Mesenchymal stem cell (in vitro differentiated cells and primary cell): ENCODE results near the gene PRKACA.

Experiments used
- DNase-seq: peaks from one replicate; pipeline ENCODE4 v3.0.0-alpha.2; 2013
- H2AFZ ChIP-seq: one replicate; pipeline ENCODE4 v1.6.1; 2013; ENCODE audit warnings: low read depth, mild to moderate bottlenecking, control low read depth, inconsistent platforms, low read length, moderate library complexity
- H2AK5ac ChIP-seq: 2 replicates; pipeline ENCODE4 v1.6.1; 2013; ENCODE audit warnings: low read length, moderate library complexity, mild to moderate bottlenecking, inconsistent platforms; ENCODE audit not compliant: severe bottlenecking
- H2BK120ac ChIP-seq: one replicate; pipeline ENCODE4 v1.6.1; 2013; ENCODE audit warnings: low read depth, mild to moderate bottlenecking, inconsistent platforms, low read length, moderate library complexity
- H2BK12ac ChIP-seq, 2 experiments: one replicate each; pipeline ENCODE4 v1.6.1; 2013; ENCODE audit warnings: inconsistent platforms in 2 of 2, low read length in 2 of 2, mild to moderate bottlenecking in 2 of 2, moderate library complexity in 2 of 2, control low read depth in 1 of 2
- H2BK15ac ChIP-seq: one replicate; pipeline ENCODE4 v1.6.1; 2013; ENCODE audit warnings: mild to moderate bottlenecking, low read depth, inconsistent platforms; ENCODE audit not compliant: poor library complexity, severe bottlenecking
- H2BK5ac ChIP-seq: 2 replicates; pipeline ENCODE4 v1.6.1; 2013; ENCODE audit warnings: low read depth, mild to moderate bottlenecking, low read length, control low read depth, inconsistent platforms; ENCODE audit not compliant: poor library complexity, severe bottlenecking
- H3K14ac ChIP-seq, 2 experiments: one replicate each; pipeline ENCODE4 v1.6.1; 2013; ENCODE audit warnings: inconsistent platforms in 2 of 2, low read length in 2 of 2, control low read depth in 1 of 2, mild to moderate bottlenecking in 1 of 2, moderate library complexity in 1 of 2
- H3K18ac ChIP-seq, 2 experiments: one replicate each; pipeline ENCODE4 v1.6.1; 2013; ENCODE audit warnings: inconsistent platforms in 2 of 2, low read length in 2 of 2, control low read depth in 1 of 2, low read depth in 1 of 2, mild to moderate bottlenecking in 1 of 2
- H3K23ac ChIP-seq, 2 experiments: one replicate each; pipeline ENCODE4 v1.6.1; 2013; ENCODE audit warnings: inconsistent platforms in 2 of 2, low read length in 2 of 2, mild to moderate bottlenecking in 2 of 2, moderate library complexity in 2 of 2, control low read depth in 1 of 2
- H3K27ac ChIP-seq: 2 replicates; pipeline ENCODE4 v1.5.1; 2013; ENCODE audit warnings: mild to moderate bottlenecking, moderate library complexity, low read length, control low read depth, inconsistent platforms; ENCODE audit not compliant: poor library complexity, severe bottlenecking
- H3K27me3 ChIP-seq, 2 experiments: 2 replicates each; pipeline versions ENCODE4 v1.6.1 to v1.7.0; 2013; ENCODE audit warnings: low read length in 2 of 2, mild to moderate bottlenecking in 2 of 2, moderate library complexity in 2 of 2, control low read depth in 1 of 2, inconsistent platforms in 1 of 2; ENCODE audit not compliant: control insufficient read depth in 1 of 2, insufficient read depth in 1 of 2
- H3K36me3 ChIP-seq, 2 experiments: 2 replicates each; pipeline versions ENCODE4 v1.6.1 to v1.7.0; 2013; ENCODE audit warnings: low read length in 2 of 2, control low read depth in 1 of 2, inconsistent platforms in 1 of 2, low read depth in 1 of 2, mild to moderate bottlenecking in 1 of 2; ENCODE audit not compliant: insufficient read depth in 2 of 2, control insufficient read depth in 1 of 2
- H3K4ac ChIP-seq, 2 experiments: one replicate each; pipeline ENCODE4 v1.6.1; 2013; ENCODE audit warnings: inconsistent platforms in 2 of 2, low read length in 2 of 2, mild to moderate bottlenecking in 2 of 2, moderate library complexity in 2 of 2, control low read depth in 1 of 2, low read depth in 1 of 2
- H3K4me1 ChIP-seq: 2 replicates; pipeline ENCODE4 v1.6.1; 2013; ENCODE audit warnings: low read depth, low read length, control low read depth; ENCODE audit not compliant: control insufficient read depth, insufficient read depth
- H3K4me2 ChIP-seq: 2 replicates; pipeline ENCODE4 v1.6.1; 2013; ENCODE audit warnings: low read length, mild to moderate bottlenecking, inconsistent platforms; ENCODE audit not compliant: poor library complexity, severe bottlenecking
- H3K4me3 ChIP-seq, 2 experiments: 2 replicates each; pipeline versions ENCODE4 v1.5.1 to v1.7.0; 2013; ENCODE audit warnings: low read length in 2 of 2, mild to moderate bottlenecking in 2 of 2, control low read depth in 1 of 2, low read depth in 1 of 2; ENCODE audit not compliant: insufficient read depth in 1 of 2
- H3K79me1 ChIP-seq: replicated peaks from 2 replicates; pipeline ENCODE4 v1.6.1; 2013; ENCODE audit warnings: mild to moderate bottlenecking, control low read depth, low read length, inconsistent platforms; ENCODE audit not compliant: poor library complexity, severe bottlenecking
- H3K9ac ChIP-seq: 2 replicates; pipeline ENCODE4 v1.7.0; 2013; ENCODE audit warnings: mild to moderate bottlenecking, low read length, moderate library complexity
- H3K9me3 ChIP-seq: 2 replicates; pipeline ENCODE4 v1.7.0; 2013; ENCODE audit warnings: mild to moderate bottlenecking, low read length; ENCODE audit not compliant: control insufficient read depth
- H4K8ac ChIP-seq: one replicate; pipeline ENCODE4 v1.6.1; 2013; ENCODE audit warnings: inconsistent platforms, mild to moderate bottlenecking, low read length, moderate library complexity
- H4K91ac ChIP-seq: one replicate; pipeline ENCODE4 v1.6.1; 2013; ENCODE audit warnings: mild to moderate bottlenecking, low read length, inconsistent platforms
- WGBS: methylation state at CpG from one replicate; pipeline ENCODE4 v1.1.7; 2013; ENCODE audit warnings: mixed read lengths; 5-methylcytosine and 5-hydroxymethylcytosine counted together

Gene PRKACA

DNA sequence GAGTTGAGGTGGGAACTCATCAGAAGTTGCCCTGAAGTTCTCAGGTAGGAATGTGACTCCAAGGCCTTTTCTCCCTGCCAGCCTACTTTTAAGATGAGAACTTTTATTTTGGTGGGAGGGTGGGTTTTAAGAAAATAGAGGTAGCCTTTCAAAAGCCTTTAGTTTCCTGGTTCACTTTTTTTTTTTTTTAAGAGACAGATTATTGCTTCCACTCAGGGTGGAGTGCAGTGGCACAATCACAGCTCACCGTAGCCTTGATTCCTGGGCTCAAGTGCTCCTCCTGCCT is 34.9 kb downstream of the PRKACA start:
- Histone ChIP-seq H2BK120ac (no peak overlapping the region), H2BK12ac (no peak overlapping the region), H3K9ac (peak overlapping the region; percentile 93), H2BK5ac (no peak overlapping the region), H2AFZ (no peak overlapping the region), H3K4me3 (peak overlapping the region in 1 of 2 experiments; percentile 83), H3K36me3 (peaks cover 0 to 9% of the 10 kb centered on the region in 2 experiments), H4K91ac (no peak overlapping the region), H3K18ac (no peak overlapping the region), H3K27ac (no peak overlapping the region), H2BK15ac (no peak overlapping the region), H4K8ac (peak overlapping the region; percentile 46), H2AK5ac (no peak overlapping the region), H3K14ac (no peak overlapping the region), H3K9me3 (no peaks in the 10 kb centered on the region), H3K4ac (no peak overlapping the region), H3K4me2 (no peak overlapping the region), H3K23ac (no peak overlapping the region), H3K4me1 (peaks cover 5% of the 10 kb centered on the region), H3K27me3 (no peaks in the 10 kb centered on the region), H3K79me1 (peaks cover 8% of the 10 kb centered on the region)
- WGBS = 60% methylated on average over 1 of the region's 1 CpG
- no peak for DNase-seq

DNA sequence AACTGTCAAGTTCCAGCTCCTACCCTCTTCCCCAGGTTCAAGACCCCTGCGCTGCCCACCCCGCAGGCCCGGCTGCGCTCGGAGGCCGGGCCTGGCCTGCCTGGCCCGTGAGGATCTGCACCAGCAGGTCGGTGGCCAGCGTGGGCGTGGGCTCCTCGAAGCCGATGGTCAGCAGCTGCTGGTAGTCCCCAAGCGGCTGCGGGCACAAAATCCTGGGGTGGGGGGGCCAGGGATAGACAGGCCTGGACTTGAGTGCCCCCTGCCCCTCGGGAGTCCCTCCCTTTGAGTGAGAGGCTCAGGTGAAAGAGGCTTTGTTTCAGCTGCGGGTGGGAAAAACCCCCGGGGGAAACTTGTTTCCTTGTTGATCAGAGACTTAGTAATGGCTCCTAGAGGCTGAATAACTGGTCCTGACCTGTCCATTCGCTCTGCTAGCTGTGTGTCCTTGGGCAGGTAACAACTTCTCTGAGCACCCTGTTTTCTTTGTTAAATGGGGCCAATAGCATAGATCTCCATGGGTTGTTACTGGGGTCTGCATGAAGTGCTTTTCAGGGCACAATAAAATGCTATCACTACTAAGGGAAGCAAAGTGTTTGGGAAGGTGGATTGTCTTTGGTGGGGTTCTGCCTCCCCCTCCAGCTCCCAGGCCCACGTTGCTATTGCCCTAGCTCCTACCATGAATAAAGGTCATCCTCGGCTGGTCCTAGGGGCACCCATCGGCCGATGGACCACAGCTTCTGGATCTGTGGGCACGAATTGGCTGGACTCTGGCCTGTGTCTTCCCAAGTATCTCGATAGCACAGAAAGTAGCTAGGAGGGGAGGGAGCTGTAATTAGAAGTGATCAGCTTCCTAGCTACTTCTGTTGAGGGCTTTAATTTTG is 35.5 kb downstream of the PRKACA start:
- 39% methylated on average over 24 of the region's 24 CpGs for WGBS
- H3K4ac ChIP-seq = peak overlapping the region; percentile 25 to 69
- H2BK12ac ChIP-seq = no peak overlapping the region
- H2BK5ac ChIP-seq = no peak overlapping the region
- H3K9ac ChIP-seq = peak overlapping the region; percentile 93
- H3K14ac ChIP-seq = no peak overlapping the region
- H3K4me2 ChIP-seq = peak overlapping the region; percentile 78
- peak overlapping the region; percentile 23 for H2AK5ac ChIP-seq
- H3K27ac ChIP-seq = peak overlapping the region; percentile 25
- H2AFZ ChIP-seq = peak overlapping the region; percentile 30
- no peak overlapping the region for H3K23ac ChIP-seq
- peaks cover 5% of the 10 kb centered on the region for H3K4me1 ChIP-seq
- H3K27me3 ChIP-seq = no peaks in the 10 kb centered on the region
- peak overlapping the region; percentile 73 to 83 for H3K4me3 ChIP-seq
- no peak for DNase-seq
- peaks cover 8% of the 10 kb centered on the region for H3K79me1 ChIP-seq
- peak overlapping the region; percentile 81 for H4K8ac ChIP-seq
- H2BK120ac ChIP-seq = no peak overlapping the region
- H4K91ac ChIP-seq = peak overlapping the region; percentile 44
- peak overlapping the region; percentile 70 to 82 for H3K18ac ChIP-seq
- peaks cover 0 to 9% of the 10 kb centered on the region in 2 experiments for H3K36me3 ChIP-seq
- H2BK15ac ChIP-seq = no peak overlapping the region
- H3K9me3 ChIP-seq = no peaks in the 10 kb centered on the region

DNA sequence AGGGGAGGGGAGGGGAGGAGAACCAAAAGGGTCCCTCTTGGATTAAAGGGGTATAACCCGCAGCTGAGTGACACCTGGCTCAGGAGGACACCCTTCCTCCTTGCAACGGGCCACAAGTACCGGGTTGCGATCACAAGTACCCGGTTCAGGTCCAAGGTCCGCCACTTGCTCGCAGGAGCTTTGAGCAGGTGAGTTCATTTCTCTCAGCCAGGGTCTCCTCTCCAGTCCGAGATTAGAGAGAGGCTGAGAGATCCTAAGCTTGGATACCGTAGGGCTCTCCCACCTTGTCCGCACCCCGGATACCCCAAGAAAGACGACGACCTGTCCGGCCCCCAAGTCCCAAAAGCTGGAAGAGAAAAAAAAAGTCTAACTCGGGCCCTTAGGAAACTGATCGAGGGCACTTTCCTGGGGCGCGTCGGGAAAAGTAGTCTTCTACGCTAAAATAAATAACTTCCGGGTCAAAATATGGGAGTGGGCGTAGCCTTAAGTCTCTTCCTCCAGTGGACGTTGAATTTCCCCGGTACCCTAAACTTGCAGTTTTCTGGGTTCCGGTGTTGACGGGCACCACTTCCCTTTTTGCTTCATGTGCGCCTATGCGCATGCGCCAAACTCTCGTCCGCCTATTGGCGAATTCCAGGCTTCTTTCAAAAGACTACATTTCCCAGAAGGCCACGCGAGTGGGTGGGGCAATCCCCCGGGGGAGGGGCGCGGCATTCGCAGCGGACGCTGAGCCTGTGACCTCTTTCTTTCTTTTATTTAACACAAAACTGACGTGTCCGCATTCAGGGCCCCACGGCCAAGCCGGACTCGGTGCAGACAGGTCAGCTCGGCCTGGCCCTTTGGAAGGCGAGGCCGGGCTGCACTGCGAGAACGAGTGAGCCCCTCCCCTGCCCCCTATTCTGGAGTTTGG is 36.4 kb downstream of the PRKACA start:
- Histone ChIP-seq H3K27ac (peak overlapping the region; percentile 55), H3K4me2 (peak overlapping the region; percentile 78), H2BK5ac (no peak overlapping the region), H3K18ac (peak overlapping the region; percentile 70 to 82), H4K91ac (peak overlapping the region; percentile 44), H3K4me3 (peak overlapping the region; percentile 73 to 91), H3K79me1 (peaks cover 9% of the 10 kb centered on the region), H3K9me3 (no peaks in the 10 kb centered on the region), H3K9ac (peak overlapping the region; percentile 95), H3K14ac (no peak overlapping the region), H2BK120ac (no peak overlapping the region), H3K23ac (no peak overlapping the region), H4K8ac (peak overlapping the region; percentile 87), H3K4ac (peak overlapping the region in 1 of 2 experiments; percentile 69), H3K4me1 (peaks cover 5% of the 10 kb centered on the region), H2BK15ac (no peak overlapping the region), H2AFZ (peak overlapping the region; percentile 66), H3K27me3 (no peaks in the 10 kb centered on the region), H2BK12ac (no peak overlapping the region), H2AK5ac (no peak overlapping the region), H3K36me3 (peaks cover 0 to 6% of the 10 kb centered on the region in 2 experiments)
- 1% methylated on average over 50 of the region's 50 CpGs for WGBS
- DNase-seq = peak; percentile 99

DNA sequence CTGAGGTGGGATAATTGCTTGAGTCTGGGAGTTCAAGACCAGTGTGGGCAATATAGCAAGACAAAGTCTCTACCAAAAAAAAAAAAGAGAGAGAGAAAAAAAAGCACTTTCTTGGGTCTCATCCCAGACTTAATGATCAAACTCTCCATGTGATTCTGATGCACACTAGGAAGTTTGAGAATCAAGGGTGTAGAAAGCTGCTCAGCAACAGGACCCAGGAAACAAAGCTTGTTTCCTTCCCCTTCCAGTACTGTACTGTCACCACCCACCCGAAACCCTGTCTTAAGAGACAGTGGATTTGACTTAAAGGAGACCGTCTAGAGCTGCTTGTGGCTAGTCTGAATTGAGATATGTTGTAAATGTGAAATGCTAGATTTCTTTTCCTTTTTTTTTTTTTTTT is 39.2 kb downstream of the PRKACA start:
- H3K27me3 ChIP-seq = no peaks in the 10 kb centered on the region
- peaks cover 11% of the 10 kb centered on the region for H3K79me1 ChIP-seq
- no peak overlapping the region for H3K4me3 ChIP-seq
- H3K4me2 ChIP-seq = no peak overlapping the region
- H3K36me3 ChIP-seq = peaks cover 0 to 3% of the 10 kb centered on the region in 2 experiments
- H3K18ac ChIP-seq = no peak overlapping the region
- no peak overlapping the region for H3K23ac ChIP-seq
- H2BK120ac ChIP-seq = no peak overlapping the region
- no peaks in the 10 kb centered on the region for H3K9me3 ChIP-seq
- H2BK15ac ChIP-seq = no peak overlapping the region
- no peak overlapping the region for H2BK12ac ChIP-seq
- H3K4me1 ChIP-seq = peaks cover 17% of the 10 kb centered on the region
- no peak overlapping the region for H3K27ac ChIP-seq
- no peak for DNase-seq
- no peak overlapping the region for H2AK5ac ChIP-seq
- H3K14ac ChIP-seq = no peak overlapping the region
- no peak overlapping the region for H2AFZ ChIP-seq
- 67% methylated on average over 1 of the region's 2 CpGs for WGBS
- no peak overlapping the region for H2BK5ac ChIP-seq
- H4K8ac ChIP-seq = no peak overlapping the region
- peak overlapping the region; percentile 81 for H3K9ac ChIP-seq
- H3K4ac ChIP-seq = no peak overlapping the region
- no peak overlapping the region for H4K91ac ChIP-seq
